ENCODE measurements around the gene CRB2. TPM values are rescaled to one million over a fixed set of nuclear protein-coding genes. Genes with fewer than 3 reads are reported as not detected.
A peak's percentile ranks its signal among the peaks of the same experiment; 100 is the strongest.

Gene CRB2
- total and polyA plus RNA-seq, 2 of the 4 experiments (the other 2 are of a cell fraction), result not detected

GRCh38 chr9:123326187-123326586 lies 29.8 kb upstream of the CRB2 start:
- Histone ChIP-seq H3K23ac (ENCODE audit: low read depth, low read length) (no peak overlapping the region), H2BK20ac (ENCODE audit: low read depth, low read length) (no peak overlapping the region), H3K4me2 (ENCODE audit: low read depth, low read length) (no peak overlapping the region), H3K36me3 (ENCODE audit: control insufficient read depth, insufficient read depth, low read length) (no peaks in the 10 kb centered on the region), H3K18ac (ENCODE audit: low read depth, low read length) (no peak overlapping the region), H2AK9ac (replicated peaks; ENCODE audit: low read depth, low read length, poor library complexity) (no peak overlapping the region), H2AFZ (replicated peaks; ENCODE audit: low read length, poor library complexity) (peak overlapping the region; percentile 70), H3K9ac (ENCODE audit: low read depth, low read length) (no peak overlapping the region), H2AK5ac (ENCODE audit: low read depth, low read length) (no peak overlapping the region), H3K4me3 (ENCODE audit: insufficient read depth, low read depth, low read length) (no peak overlapping the region), H4K20me1 (ENCODE audit: insufficient read depth, low read length) (no peaks in the 10 kb centered on the region), H4K5ac (ENCODE audit: low read depth, low read length) (no peak overlapping the region; the same call in 1 of the 2 replicates), H3K4me1 (ENCODE audit: control insufficient read depth, insufficient read depth, low read length) (no peaks in the 10 kb centered on the region; the same call in 1 of the 2 replicates), H3K27me3 (ENCODE audit: control insufficient read depth, insufficient read depth, low read length) (peaks cover 23% of the 10 kb centered on the region; the same call in 1 of the 2 replicates), H3K9me1 (ENCODE audit: insufficient read depth, low read length) (no peaks in the 10 kb centered on the region), H3K27ac (ENCODE audit: insufficient read depth, low read length) (no peak overlapping the region), H2BK15ac (ENCODE audit: low read depth, low read length) (no peak overlapping the region), H3K56ac (ENCODE audit: extremely low read depth, insufficient read depth, low read length) (no peak overlapping the region), H2BK120ac (ENCODE audit: low read depth, low read length) (no peak overlapping the region), H3K4ac (ENCODE audit: low read depth, low read length) (no peak overlapping the region), H3K9me3 (ENCODE audit: control insufficient read depth, insufficient read depth, low read length) (peaks cover 4% of the 10 kb centered on the region; the same call in 1 of the 2 replicates), H4K8ac (ENCODE audit: low read depth in 2 of 2, low read length in 2 of 2) (no peak overlapping the region), H4K91ac (ENCODE audit: insufficient read depth, low read depth, low read length) (no peak overlapping the region), H2BK5ac (ENCODE audit: low read depth, low read length, poor library complexity, severe bottlenecking) (no peak overlapping the region), H3K14ac (replicated peaks; ENCODE audit: low read depth, low read length) (no peak overlapping the region), H3K79me1 (ENCODE audit: low read depth in 1 of 2, low read length in 2 of 2) (no peaks in the 10 kb centered on the region)
- no peak for ATAC-seq (ENCODE audit: low read depth)
- intact Hi-C loops (cut with micrococcal nuclease) (no loop called here), in situ Hi-C loops (cut with MboI; ENCODE audit: low sequenced_read_pairs) (loop anchor here (25.0 kb wide), 1 partner anchor 489 kb away; the partner anchor contains the start of gene PDCL), dilution Hi-C loops (cut with HindIII; ENCODE audit: low sequenced_read_pairs, unreplicated experiment) (no loop called here)
- no TSS peak for BruUV-seq (replicated peaks)
- no peak for DNase-seq
- POLR2A ChIA-PET (ENCODE audit: unreplicated experiment), result no interaction called here
- no peak for TF ChIP-seq RAD21 (IDR thresholded peaks at IDR 0.05; ENCODE audit: low read length)
- TF ChIP-seq RCOR1 (IDR thresholded peaks at IDR 0.05; ENCODE audit: insufficient replicate concordance, low read length), result no peak
- no peak for TF ChIP-seq MAFK (IDR thresholded peaks at IDR 0.05; ENCODE audit: low read depth, low read length)
- no peak for TF ChIP-seq RFX5 (IDR thresholded peaks at IDR 0.05; ENCODE audit: low read depth, low read length)
- TF ChIP-seq USF2 (IDR thresholded peaks at IDR 0.05; ENCODE audit: low read depth, low read length), result no peak
- no peak for TF ChIP-seq MXI1 (IDR thresholded peaks at IDR 0.05; ENCODE audit: borderline replicate concordance, low read depth, low read length)
- TF ChIP-seq POLR2A (IDR thresholded peaks at IDR 0.05; ENCODE audit: low read depth, low read length), result no peak
- TF ChIP-seq ELK1 (IDR thresholded peaks at IDR 0.05; ENCODE audit: borderline replicate concordance, low read depth, low read length), result no peak
- no peak for TF ChIP-seq BHLHE40 (IDR thresholded peaks at IDR 0.05; ENCODE audit: low read depth, low read length)
- no peak for TF ChIP-seq CHD1 (IDR thresholded peaks at IDR 0.05; ENCODE audit: low read depth, low read length)
- no peak for TF ChIP-seq MAZ (IDR thresholded peaks at IDR 0.05; ENCODE audit: borderline replicate concordance, low read depth, low read length)
- CTCF ChIA-PET, result interaction anchor here (1.1 kb wide), 1 partner anchor 10 kb away, joined by 4 read pairs; no protein-coding TSS in a partner anchor
- 40% methylated on average over 2 of the region's 6 CpGs; no CpG with 5 or more reads in 1 of the 2 experiments for WGBS, 2 experiments (ENCODE audit: extremely low coverage in 2 of 2, insufficient read length in 1 of 2)

Data from IMR-90 (cell line).